Keratinocyte (primary cell): ENCODE data around the gene ELK3. TPM values are rescaled to one million over a fixed set of nuclear protein-coding genes. Genes with fewer than 3 reads are reported as not detected.

Experiments
- DNase-seq: peaks from one replicate; pipeline ENCODE4 v3.0.0-alpha.2; 2011; ENCODE audit warnings: low read depth, missing footprints, low spot score
- FAIRE-seq: peaks from 2 replicates; lab custom pipeline; 2011; peaks lifted over from hg19 to GRCh38; lab: Jason Lieb, UNC
- H2AFZ ChIP-seq: 2 replicates; pipeline ENCODE4 v1.6.0; 2012; ENCODE audit warnings: low read length, control low read depth, inconsistent platforms; ENCODE audit not compliant: control insufficient read depth
- H3K27ac ChIP-seq: 2 replicates; pipeline ENCODE4 v1.5.1; 2011; ENCODE audit warnings: low read length; ENCODE audit not compliant: control insufficient read depth, insufficient read depth
- H3K27me3 ChIP-seq: 3 replicates; pipeline ENCODE4 v1.6.0; 2011; ENCODE audit warnings: low read length; ENCODE audit not compliant: control insufficient read depth, insufficient read depth; ENCODE audit errors: extremely low read depth
- H3K36me3 ChIP-seq, 2 experiments: 2 replicates in 1 of 2; 3 replicates in 1 of 2; pipeline ENCODE4 v1.5.1; 2011; ENCODE audit warnings: low read length in 2 of 2, mild to moderate bottlenecking in 1 of 2; ENCODE audit not compliant: control insufficient read depth in 2 of 2, insufficient read depth in 2 of 2; ENCODE audit errors: extremely low read depth in 1 of 2
- H3K4me1 ChIP-seq: 3 replicates; pipeline ENCODE4 v1.5.1; 2011; ENCODE audit warnings: low read length; ENCODE audit not compliant: control insufficient read depth, insufficient read depth; ENCODE audit errors: extremely low read depth
- H3K4me2 ChIP-seq: 3 replicates; pipeline ENCODE4 v1.6.0; 2011; ENCODE audit warnings: low read depth, low read length; ENCODE audit not compliant: control insufficient read depth, insufficient read depth; ENCODE audit errors: extremely low read depth
- H3K4me3 ChIP-seq, 3 experiments: fragments of 200-600 bp in 1 of 3; sonication (generic) in 1 of 3; 2 replicates in 2 of 3; 3 replicates in 1 of 3; pipeline ENCODE4 v1.5.1; 2011 to 2016; ENCODE audit warnings: low read length in 3 of 3, mild to moderate bottlenecking in 3 of 3, control low read depth in 2 of 3, inconsistent platforms in 1 of 3, low read depth in 1 of 3, mixed read lengths in 1 of 3, mixed run types in 1 of 3, moderate library complexity in 1 of 3; ENCODE audit not compliant: control insufficient read depth in 2 of 3, insufficient read depth in 2 of 3; ENCODE audit errors: extremely low read depth in 1 of 3
- H3K79me2 ChIP-seq: 2 replicates; pipeline ENCODE4 v1.6.0; 2012; ENCODE audit warnings: low read length; ENCODE audit not compliant: control insufficient read depth, insufficient read depth
- H3K9ac ChIP-seq: 3 replicates; pipeline ENCODE4 v1.6.0; 2011; ENCODE audit warnings: low read length; ENCODE audit not compliant: control insufficient read depth, insufficient read depth; ENCODE audit errors: extremely low read depth
- H3K9me1 ChIP-seq: 3 replicates; pipeline ENCODE4 v1.6.0; 2011; ENCODE audit warnings: low read length; ENCODE audit not compliant: control insufficient read depth, insufficient read depth; ENCODE audit errors: extremely low read depth
- H3K9me3 ChIP-seq: 2 replicates; pipeline ENCODE4 v1.5.1; 2012; ENCODE audit warnings: low read depth, low read length; ENCODE audit not compliant: control insufficient read depth
- H4K20me1 ChIP-seq: 3 replicates; pipeline ENCODE4 v1.6.0; 2011; ENCODE audit warnings: low read length; ENCODE audit not compliant: control insufficient read depth, insufficient read depth; ENCODE audit errors: extremely low read depth
- EZH2 ChIP-seq: IDR thresholded peaks from one replicate; pipeline ENCODE4 v1.6.1; 2012; ENCODE audit warnings: inconsistent platforms, mild to moderate bottlenecking, low read length, moderate library complexity
- dilution Hi-C: fragments of 300-500 bp; cut with MboI; formaldehyde crosslinking; loops from one replicate; pipeline ENCODE4 v1.7.0; 2020; ENCODE audit warnings: low sequenced_read_pairs; ENCODE audit not compliant: extremely low pct_ligation_motif_present
- polyA plus RNA-seq, 5 experiments: library from polyadenylated mRNA; depleted of rRNA in 3 of 5; stranded (reverse) in 3 of 5; stranded (forward) in 1 of 5; unstranded in 1 of 5; fragments of >200 nt; gene quantifications; 1 replicate in 1 of 5; 2 replicates in 3 of 5; 3 replicates in 1 of 5; pipeline versions ENCODE4 v1.2.1 to v1.2.3, GENCODE V29; 2011 to 2012; ENCODE audit warnings: missing spikeins in 2 of 5, low read depth in 1 of 5, low replicate concordance in 1 of 5
- TF ChIP-seq, protein P1 (sequence below), 3 experiments: IDR thresholded peaks in 1 of 3; conservative IDR thresholded peaks in 1 of 3; optimal IDR thresholded peaks in 1 of 3; 2 replicates in 2 of 3; 3 replicates in 1 of 3; pipeline versions ENCODE3 to v1.5.1; 2011; ENCODE audit warnings: low read length in 3 of 3, mild to moderate bottlenecking in 3 of 3, moderate library complexity in 2 of 3, control low read depth in 1 of 3, inconsistent platforms in 1 of 3; ENCODE audit not compliant: insufficient read depth in 2 of 3; ENCODE audit errors: extremely low read depth in 1 of 3

The ELK3 gene
- polyA plus RNA-seq, 1 donor (not counting 4 experiments of a cell fraction or from before 2014, with no cell fraction given), result 28.2 TPM

DNA sequence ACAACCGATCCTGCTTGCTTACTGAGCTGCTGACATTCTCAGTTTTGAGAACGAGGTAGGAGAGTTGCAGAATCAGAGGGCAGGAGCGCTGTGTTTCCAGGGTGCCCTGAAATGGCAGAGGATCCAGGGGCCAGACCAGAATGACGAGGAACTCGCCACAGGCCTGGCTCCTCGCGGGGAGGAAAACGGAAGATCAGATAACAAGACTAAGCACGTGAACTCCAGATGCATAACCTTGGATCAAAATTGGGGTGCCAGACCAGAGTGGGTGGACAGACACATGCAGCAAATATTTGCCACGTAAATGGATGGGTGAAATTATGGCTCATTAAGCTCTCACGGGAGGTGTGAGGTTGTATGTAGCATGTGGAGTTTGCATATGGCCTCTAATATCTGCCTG, 46.5 kb downstream of the ELK3 start:
- Histone ChIP-seq H2AFZ (no peak overlapping the region), H3K9me1 (peaks cover 5% of the 10 kb centered on the region), H3K9ac (no peak overlapping the region), H3K36me3 (peaks cover 8 to 59% of the 10 kb centered on the region in 2 experiments), H3K9me3 (no peaks in the 10 kb centered on the region), H3K4me3 (no peak overlapping the region), H3K27ac (no peak overlapping the region), H3K4me1 (peaks cover 26% of the 10 kb centered on the region), H4K20me1 (peaks cover 30% of the 10 kb centered on the region), H3K27me3 (no peaks in the 10 kb centered on the region), H3K79me2 (peaks cover 75% of the 10 kb centered on the region), H3K4me2 (no peak overlapping the region)
- DNase-seq (no peak), FAIRE-seq (no peak)
- TF ChIP-seq, protein P1, sequence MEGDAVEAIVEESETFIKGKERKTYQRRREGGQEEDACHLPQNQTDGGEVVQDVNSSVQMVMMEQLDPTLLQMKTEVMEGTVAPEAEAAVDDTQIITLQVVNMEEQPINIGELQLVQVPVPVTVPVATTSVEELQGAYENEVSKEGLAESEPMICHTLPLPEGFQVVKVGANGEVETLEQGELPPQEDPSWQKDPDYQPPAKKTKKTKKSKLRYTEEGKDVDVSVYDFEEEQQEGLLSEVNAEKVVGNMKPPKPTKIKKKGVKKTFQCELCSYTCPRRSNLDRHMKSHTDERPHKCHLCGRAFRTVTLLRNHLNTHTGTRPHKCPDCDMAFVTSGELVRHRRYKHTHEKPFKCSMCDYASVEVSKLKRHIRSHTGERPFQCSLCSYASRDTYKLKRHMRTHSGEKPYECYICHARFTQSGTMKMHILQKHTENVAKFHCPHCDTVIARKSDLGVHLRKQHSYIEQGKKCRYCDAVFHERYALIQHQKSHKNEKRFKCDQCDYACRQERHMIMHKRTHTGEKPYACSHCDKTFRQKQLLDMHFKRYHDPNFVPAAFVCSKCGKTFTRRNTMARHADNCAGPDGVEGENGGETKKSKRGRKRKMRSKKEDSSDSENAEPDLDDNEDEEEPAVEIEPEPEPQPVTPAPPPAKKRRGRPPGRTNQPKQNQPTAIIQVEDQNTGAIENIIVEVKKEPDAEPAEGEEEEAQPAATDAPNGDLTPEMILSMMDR (optimal IDR thresholded peaks at IDR 0.05 in 1 of 3, IDR thresholded peaks at IDR 0.05 in 1 of 3, conservative IDR thresholded peaks at IDR 0.05 in 1 of 3; ENCODE audit: extremely low read depth in 1 of 3, insufficient read depth in 2 of 3, low read length in 3 of 3), result no peak
- TF ChIP-seq EZH2, result no peak
- dilution Hi-C loops, result no loop called here

DNA sequence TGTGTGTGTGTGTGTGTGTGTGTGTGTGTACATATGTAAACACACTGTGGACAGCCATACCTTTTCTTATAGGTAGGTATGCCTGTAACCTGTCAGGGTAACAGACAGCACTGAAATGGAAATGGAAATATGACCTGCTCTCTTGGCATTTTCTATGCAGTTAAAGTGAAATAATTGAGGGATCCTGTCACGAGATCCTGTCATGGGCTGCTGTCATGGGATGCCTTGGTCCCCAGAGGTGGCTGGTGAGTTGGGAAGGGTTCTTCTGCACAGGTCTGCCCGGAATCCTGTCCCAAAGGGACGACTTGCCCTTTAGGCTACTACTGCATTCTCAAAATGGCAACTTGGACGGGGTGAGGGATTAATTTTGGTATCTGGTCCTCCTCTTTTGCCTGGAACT, 47.3 kb downstream of the ELK3 start:
- no peak for TF ChIP-seq EZH2
- TF ChIP-seq, protein P1 (optimal IDR thresholded peaks at IDR 0.05 in 1 of 3, IDR thresholded peaks at IDR 0.05 in 1 of 3, conservative IDR thresholded peaks at IDR 0.05 in 1 of 3; ENCODE audit: extremely low read depth in 1 of 3, insufficient read depth in 2 of 3, low read length in 3 of 3), result no peak
- H3K9me1 ChIP-seq, result peaks cover 5% of the 10 kb centered on the region
- no peak overlapping the region for H3K9ac ChIP-seq
- peaks cover 30% of the 10 kb centered on the region for H4K20me1 ChIP-seq
- H3K4me2 ChIP-seq, result no peak overlapping the region
- H3K4me1 ChIP-seq, result peaks cover 19% of the 10 kb centered on the region
- no peaks in the 10 kb centered on the region for H3K27me3 ChIP-seq
- DNase-seq, result no peak
- dilution Hi-C loops, result no loop called here
- FAIRE-seq, result no peak
- H2AFZ ChIP-seq, result no peak overlapping the region
- H3K4me3 ChIP-seq, result no peak overlapping the region
- H3K27ac ChIP-seq, result peak overlapping the region; percentile 49
- peaks cover 78% of the 10 kb centered on the region for H3K79me2 ChIP-seq
- H3K36me3 ChIP-seq, result peaks cover 8 to 55% of the 10 kb centered on the region in 2 experiments
- H3K9me3 ChIP-seq, result no peaks in the 10 kb centered on the region
